Muscle of leg (tissue), 11 donors: Measurements from ENCODE around the gene HPS3. TPM values are rescaled to one million over a fixed set of nuclear protein-coding genes. Genes with fewer than 3 reads are reported as not detected.
"Not testable (repeated sequence)": the region's sequence is repeated elsewhere in the genome, so short reads cannot be mapped to it uniquely, and the experiment has no call there.

Experiments used
- DNase-seq: peaks from one replicate; pipeline ENCODE4 v3.0.0; 2013
- H3K27ac ChIP-seq: one replicate; pipeline ENCODE4 v1.5.1; 2013; ENCODE audit warnings: mild to moderate bottlenecking, low read length, control low read depth
- H3K27me3 ChIP-seq: one replicate; pipeline ENCODE4 v1.6.1; 2013; ENCODE audit warnings: low read length; ENCODE audit not compliant: control insufficient read depth, insufficient read depth
- H3K36me3 ChIP-seq: one replicate; pipeline ENCODE4 v1.6.1; 2013; ENCODE audit warnings: low read length; ENCODE audit not compliant: control insufficient read depth, insufficient read depth
- H3K4me1 ChIP-seq: one replicate; pipeline ENCODE4 v1.6.1; 2013; ENCODE audit warnings: low read length; ENCODE audit not compliant: control insufficient read depth, insufficient read depth
- H3K4me3 ChIP-seq: one replicate; pipeline ENCODE4 v1.5.1; 2013; ENCODE audit warnings: low read length, control low read depth
- H3K9me3 ChIP-seq: replicated peaks from 2 replicates; pipeline ENCODE4 v1.6.1; 2013; ENCODE audit warnings: low read depth, low read length; ENCODE audit not compliant: control insufficient read depth
- WGBS: methylation state at CpG from one replicate; pipeline ENCODE4 v1.1.5; 2013; ENCODE audit warnings: missing lambda C conversion rate; ENCODE audit not compliant: insufficient coverage; 5-methylcytosine and 5-hydroxymethylcytosine counted together
- polyA plus RNA-seq, 8 donors: library from polyadenylated mRNA; unstranded; fragments of 120-200 nt; gene quantifications; one replicate each; pipeline versions ENCODE4 v1.2.1 to v1.2.3, GENCODE V29; 2013; ENCODE audit warnings: inconsistent platforms in 1 of 8, low replicate concordance in 1 of 8; ENCODE audit not compliant: insufficient read length in 8 of 8, insufficient read depth in 1 of 8
- total RNA-seq: library from RNA; stranded (reverse); fragments of 120-200 nt; gene quantifications from one replicate; pipeline ENCODE4 v1.2.4, GENCODE V29; 2013

HPS3 gene
- total and polyA plus RNA-seq, 9 donors = 10.7 to 13.6 (median 11.9) TPM

- no peaks in the 10 kb centered on the region for H3K27me3 ChIP-seq
- no peak for DNase-seq
- no peak overlapping the region for H3K27ac ChIP-seq
- H3K36me3 ChIP-seq = no peaks in the 10 kb centered on the region
- H3K4me1 ChIP-seq = no peaks in the 10 kb centered on the region
- H3K9me3 ChIP-seq = no peaks in the 10 kb centered on the region
- 57% methylated on average over 2 of the region's 3 CpGs for WGBS
- H3K4me3 ChIP-seq = no peak overlapping the region
These were observed 74.3 kb downstream of the HPS3 start for GRCh38 chr3:149203758-149204157.

- 70% methylated on average over 2 of the region's 3 CpGs for WGBS
- Histone ChIP-seq H3K36me3 (no peaks in the 10 kb centered on the region), H3K27me3 (no peaks in the 10 kb centered on the region), H3K4me1 (no peaks in the 10 kb centered on the region), H3K4me3 (no peak overlapping the region), H3K9me3 (no peaks in the 10 kb centered on the region), H3K27ac (no peak overlapping the region)
- no peak for DNase-seq
These were observed 75.1 kb downstream of the HPS3 start for GRCh38 chr3:149204390-149204991.

- no peak overlapping the region for H3K4me3 ChIP-seq
- H3K36me3 ChIP-seq = no peaks in the 10 kb centered on the region
- H3K4me1 ChIP-seq = no peaks in the 10 kb centered on the region
- WGBS = no CpG with 5 or more reads among the region's 2 CpGs
- no peaks in the 10 kb centered on the region for H3K9me3 ChIP-seq
- no peaks in the 10 kb centered on the region for H3K27me3 ChIP-seq
- no peak for DNase-seq
- no peak overlapping the region for H3K27ac ChIP-seq
These were observed 78.0 kb downstream of the HPS3 start for GRCh38 chr3:149207475-149207874.

- H3K27ac ChIP-seq = no peak overlapping the region
- H3K27me3 ChIP-seq = no peaks in the 10 kb centered on the region
- WGBS = no CpG with 5 or more reads among the region's 4 CpGs
These were observed 80.0 kb downstream of the HPS3 start for GRCh38 chr3:149209431-149209830.

GRCh38 chr3:149212386-149212785, 82.9 kb downstream of the HPS3 start:
- Histone ChIP-seq H3K27me3 (no peaks in the 10 kb centered on the region), H3K4me3 (no peak overlapping the region), H3K27ac (no peak overlapping the region), H3K9me3 (no peaks in the 10 kb centered on the region), H3K4me1 (no peaks in the 10 kb centered on the region), H3K36me3 (no peaks in the 10 kb centered on the region)
- no peak for DNase-seq
- no CpG with 5 or more reads among the region's 1 CpG for WGBS

More at GRCh38 chr3:149209431-149209830, 80.0 kb downstream of the HPS3 start:
- H3K9me3 ChIP-seq = no peaks in the 10 kb centered on the region
- no peak for DNase-seq
- no peaks in the 10 kb centered on the region for H3K4me1 ChIP-seq
- no peaks in the 10 kb centered on the region for H3K36me3 ChIP-seq
- no peak overlapping the region for H3K4me3 ChIP-seq

GRCh38 chr3:149214702-149215101, 85.3 kb downstream of the HPS3 start:
- DNase-seq = no peak
- no peaks in the 10 kb centered on the region for H3K36me3 ChIP-seq
- no peaks in the 10 kb centered on the region for H3K4me1 ChIP-seq
- H3K9me3 ChIP-seq = no peaks in the 10 kb centered on the region
- no peak overlapping the region for H3K27ac ChIP-seq
- H3K4me3 ChIP-seq = no peak overlapping the region
- no peaks in the 10 kb centered on the region for H3K27me3 ChIP-seq
- WGBS = no CpG with 5 or more reads among the region's 1 CpG

GRCh38 chr3:149215515-149215914, 86.1 kb downstream of the HPS3 start:
- no peaks in the 10 kb centered on the region for H3K36me3 ChIP-seq
- H3K4me3 ChIP-seq = no peak overlapping the region
- 20% methylated on average over 1 of the region's 2 CpGs for WGBS
- no peaks in the 10 kb centered on the region for H3K9me3 ChIP-seq
- DNase-seq = no peak
- no peak overlapping the region for H3K27ac ChIP-seq
- H3K27me3 ChIP-seq = no peaks in the 10 kb centered on the region
- no peaks in the 10 kb centered on the region for H3K4me1 ChIP-seq

GRCh38 chr3:149216193-149216869, 86.9 kb downstream of the HPS3 start:
- Histone ChIP-seq H3K4me1 (no peaks in the 10 kb centered on the region), H3K9me3 (no peaks in the 10 kb centered on the region), H3K27me3 (no peaks in the 10 kb centered on the region), H3K36me3 (no peaks in the 10 kb centered on the region), H3K4me3 (no peak overlapping the region), H3K27ac (no peak overlapping the region)
- WGBS = 40% methylated on average over 1 of the region's 4 CpGs
- no peak for DNase-seq

- WGBS = 83% methylated on average over 2 of the region's 5 CpGs
- no peak overlapping the region for H3K27ac ChIP-seq
- H3K9me3 ChIP-seq = no peaks in the 10 kb centered on the region
- no peaks in the 10 kb centered on the region for H3K4me1 ChIP-seq
- no peaks in the 10 kb centered on the region for H3K36me3 ChIP-seq
- no peak overlapping the region for H3K4me3 ChIP-seq
- no peaks in the 10 kb centered on the region for H3K27me3 ChIP-seq
- DNase-seq = no peak
These were observed 87.9 kb downstream of the HPS3 start for GRCh38 chr3:149217347-149217746.

GRCh38 chr3:149219380-149220121, 90.1 kb downstream of the HPS3 start:
- H3K4me1 ChIP-seq, H3K27ac ChIP-seq, DNase-seq, H3K4me3 ChIP-seq, H3K9me3 ChIP-seq, H3K36me3 ChIP-seq, H3K27me3 ChIP-seq: not testable (repeated sequence)
- no CpG with 5 or more reads among the region's 1 CpG for WGBS
